Activated B cell treated with CpG ODN at 0.5 μM for 24 hours (primary cell): ENCODE results near the gene NSD1. TPM values are rescaled to one million over a fixed set of nuclear protein-coding genes. Genes with fewer than 3 reads are reported as not detected.

Experiments used
- ATAC-seq: fragments of 200-7000 bp; cut with Tn5 transposase; one replicate; pipeline ENCODE4 v1.10.0; 2021; ENCODE audit warnings: low read depth, mild to moderate bottlenecking, moderate library complexity
- CTCF ChIA-PET: fragments of 350-600 bp; sonication (Branson Sonifier 250); formaldehyde crosslinking; loops from one replicate; lab custom pipeline; 2021; ENCODE audit warnings: antibody characterized with exemption; lab: Charles Lee
- POLR2A ChIA-PET: fragments of 350-600 bp; sonication (Branson Sonifier 250); formaldehyde crosslinking; loops from one replicate; lab custom pipeline; 2021; ENCODE audit warnings: antibody characterized with exemption; lab: Charles Lee
- DNase-seq: peaks from one replicate; pipeline ENCODE4 v3.0.0; 2022
- H3K27ac Mint-ChIP-seq: one replicate; pipeline ENCODE4 v1.8.0; 2020; ENCODE audit warnings: mixed read lengths
- H3K27me3 Mint-ChIP-seq: one replicate; pipeline ENCODE4 v1.8.0; 2021; ENCODE audit warnings: mixed read lengths
- H3K36me3 Mint-ChIP-seq: one replicate; pipeline ENCODE4 v1.8.0; 2021; ENCODE audit warnings: low read depth, mixed read lengths
- H3K4me1 Mint-ChIP-seq: one replicate; pipeline ENCODE4 v1.8.0; 2021; ENCODE audit warnings: mixed read lengths
- H3K4me3 Mint-ChIP-seq: one replicate; pipeline ENCODE4 v1.8.0; 2020; ENCODE audit warnings: mild to moderate bottlenecking, mixed read lengths
- H3K9me3 Mint-ChIP-seq: one replicate; pipeline ENCODE4 v1.8.0; 2020; ENCODE audit warnings: mixed read lengths
- CTCF ChIP-seq: fragments of 200-600 bp; IDR thresholded peaks from one replicate; pipeline ENCODE4 v1.8.0; 2022; ENCODE audit warnings: antibody characterized with exemption, mild to moderate bottlenecking
- intact Hi-C: fragments of 100-400 bp; cut with micrococcal nuclease; formaldehyde crosslinking; loops from one replicate; pipeline ENCODE4 v1.15.1; 2024
- total RNA-seq: library from RNA; stranded (reverse); gene quantifications from 2 replicates; pipeline ENCODE4 v1.2.3, GENCODE V29; 2022

The NSD1 gene, protein sequence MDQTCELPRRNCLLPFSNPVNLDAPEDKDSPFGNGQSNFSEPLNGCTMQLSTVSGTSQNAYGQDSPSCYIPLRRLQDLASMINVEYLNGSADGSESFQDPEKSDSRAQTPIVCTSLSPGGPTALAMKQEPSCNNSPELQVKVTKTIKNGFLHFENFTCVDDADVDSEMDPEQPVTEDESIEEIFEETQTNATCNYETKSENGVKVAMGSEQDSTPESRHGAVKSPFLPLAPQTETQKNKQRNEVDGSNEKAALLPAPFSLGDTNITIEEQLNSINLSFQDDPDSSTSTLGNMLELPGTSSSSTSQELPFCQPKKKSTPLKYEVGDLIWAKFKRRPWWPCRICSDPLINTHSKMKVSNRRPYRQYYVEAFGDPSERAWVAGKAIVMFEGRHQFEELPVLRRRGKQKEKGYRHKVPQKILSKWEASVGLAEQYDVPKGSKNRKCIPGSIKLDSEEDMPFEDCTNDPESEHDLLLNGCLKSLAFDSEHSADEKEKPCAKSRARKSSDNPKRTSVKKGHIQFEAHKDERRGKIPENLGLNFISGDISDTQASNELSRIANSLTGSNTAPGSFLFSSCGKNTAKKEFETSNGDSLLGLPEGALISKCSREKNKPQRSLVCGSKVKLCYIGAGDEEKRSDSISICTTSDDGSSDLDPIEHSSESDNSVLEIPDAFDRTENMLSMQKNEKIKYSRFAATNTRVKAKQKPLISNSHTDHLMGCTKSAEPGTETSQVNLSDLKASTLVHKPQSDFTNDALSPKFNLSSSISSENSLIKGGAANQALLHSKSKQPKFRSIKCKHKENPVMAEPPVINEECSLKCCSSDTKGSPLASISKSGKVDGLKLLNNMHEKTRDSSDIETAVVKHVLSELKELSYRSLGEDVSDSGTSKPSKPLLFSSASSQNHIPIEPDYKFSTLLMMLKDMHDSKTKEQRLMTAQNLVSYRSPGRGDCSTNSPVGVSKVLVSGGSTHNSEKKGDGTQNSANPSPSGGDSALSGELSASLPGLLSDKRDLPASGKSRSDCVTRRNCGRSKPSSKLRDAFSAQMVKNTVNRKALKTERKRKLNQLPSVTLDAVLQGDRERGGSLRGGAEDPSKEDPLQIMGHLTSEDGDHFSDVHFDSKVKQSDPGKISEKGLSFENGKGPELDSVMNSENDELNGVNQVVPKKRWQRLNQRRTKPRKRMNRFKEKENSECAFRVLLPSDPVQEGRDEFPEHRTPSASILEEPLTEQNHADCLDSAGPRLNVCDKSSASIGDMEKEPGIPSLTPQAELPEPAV (N-terminal part only)
- total RNA-seq = 103 and 108 TPM in 2 replicates

- DNase-seq (peak; percentile 92), ATAC-seq (peak; percentile 74)
- peaks cover 25% of the 10 kb centered on the region for H3K36me3 Mint-ChIP-seq
- POLR2A ChIA-PET = interaction anchor here (0.9 to 3.0 kb wide), 16 partner anchors 9 to 596 kb away, joined by 3 to 24 read pairs (median 4); partner anchors contain the start of genes FGFR4, RGS14, RNF44 and UIMC1
- intact Hi-C loops = loop anchor here (1.0 to 10.0 kb wide), 9 partner anchors 9 to 748 kb away; partner anchors contain the start of genes HIGD2A, LMAN2, NOP16 and PRELID1
- no peaks in the 10 kb centered on the region for H3K27me3 Mint-ChIP-seq
- TF ChIP-seq CTCF = no peak
- CTCF ChIA-PET = interaction anchor here (1.2 kb wide), 1 partner anchor 19 kb away, joined by 4 read pairs; no protein-coding TSS in a partner anchor
- H3K4me1 Mint-ChIP-seq = peaks cover 52% of the 10 kb centered on the region
- peak within 1 kb of the TSS; percentile 87 for H3K27ac Mint-ChIP-seq
- H3K9me3 Mint-ChIP-seq = no peaks in the 10 kb centered on the region
- H3K4me3 Mint-ChIP-seq = peak within 1 kb of the TSS; percentile 85
Observed at GRCh38 chr5:177133096-177133852, at the start of gene NSD1. Gene NSD1 (plus strand): TSS chr5:177133773. CDS start chr5:177135104, 1,331 bp downstream.

- Mint-ChIP-seq H3K9me3 (no peaks in the 10 kb centered on the region), H3K27ac (no peak overlapping the region), H3K36me3 (peaks cover 4% of the 10 kb centered on the region), H3K27me3 (peaks cover 6% of the 10 kb centered on the region), H3K4me1 (peaks cover 19% of the 10 kb centered on the region), H3K4me3 (no peak overlapping the region)
- POLR2A ChIA-PET = interaction anchor here (1.2 kb wide), 1 partner anchor 13 kb away, joined by 4 read pairs; no protein-coding TSS in a partner anchor
- TF ChIP-seq CTCF = no peak
- CTCF ChIA-PET = interaction anchor here (1.4 kb wide), 1 partner anchor 12 kb away, joined by 6 read pairs; no protein-coding TSS in a partner anchor
- ATAC-seq = no peak
- intact Hi-C loops = no loop called here
- no peak for DNase-seq
Observed at GRCh38 chr5:177084175-177084574, 49.4 kb upstream of the NSD1 start.

DNA sequence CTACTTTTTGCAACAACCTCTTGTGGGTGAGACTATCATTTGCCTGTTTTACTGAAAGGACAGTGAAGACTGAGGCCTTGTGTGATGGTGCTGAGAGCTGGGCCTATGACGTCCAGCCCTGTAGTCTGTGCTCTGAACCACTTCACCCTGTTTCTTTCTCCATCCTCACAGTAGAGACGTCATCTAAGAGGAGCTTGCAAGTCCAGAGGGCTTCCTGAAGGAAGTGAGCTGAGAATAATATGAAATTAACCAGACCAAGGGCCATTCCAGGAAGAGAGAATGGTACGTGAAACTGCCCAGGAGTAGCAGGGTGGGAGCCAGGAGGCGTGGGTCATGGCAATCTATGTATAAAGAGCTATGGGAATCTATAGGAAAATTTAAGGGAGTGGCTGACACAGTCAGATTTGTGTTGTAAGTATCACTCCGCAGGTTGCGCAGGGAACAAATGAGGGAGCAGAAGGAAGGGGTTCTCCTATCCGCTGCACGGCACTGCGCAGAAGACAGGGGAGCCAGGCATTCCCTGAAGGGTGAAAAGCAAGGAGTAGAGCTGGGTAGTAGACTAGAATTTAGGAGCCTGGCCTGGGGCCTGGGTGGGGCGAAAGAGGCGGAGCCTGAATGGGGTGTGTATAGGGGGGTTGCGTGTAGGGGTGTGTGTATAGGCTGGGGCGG lies 47.5 kb upstream of the NSD1 start:
- peak overlapping the region; percentile 65 for H3K27ac Mint-ChIP-seq

More for the DNA sequence above, 47.5 kb upstream of the NSD1 start:
- POLR2A ChIA-PET = interaction anchor here (0.5 to 1.8 kb wide), 4 partner anchors 14 to 58 kb away, joined by 3 to 6 read pairs (median 4); partner anchors contain the start of gene NSD1
- DNase-seq (no peak), ATAC-seq (no peak)
- peaks cover 19% of the 10 kb centered on the region for H3K4me1 Mint-ChIP-seq
- no peaks in the 10 kb centered on the region for H3K36me3 Mint-ChIP-seq
- intact Hi-C loops = loop anchor here (1.0 to 5.0 kb wide), 2 partner anchors 15 to 79 kb away; partner anchors contain the start of gene UIMC1
- peaks cover 6% of the 10 kb centered on the region for H3K27me3 Mint-ChIP-seq
- peak overlapping the region; percentile 70 for H3K4me3 Mint-ChIP-seq
- TF ChIP-seq CTCF = no peak
- CTCF ChIA-PET = interaction anchor here (1.0 to 2.9 kb wide), 4 partner anchors 15 to 223 kb away, joined by 3 to 15 read pairs (median 8); no protein-coding TSS in a partner anchor
- H3K9me3 Mint-ChIP-seq = no peaks in the 10 kb centered on the region
